Neural cell (in vitro differentiated cells): Measurements from ENCODE around the gene HOXA10. TPM values are rescaled to one million over a fixed set of nuclear protein-coding genes. Genes with fewer than 3 reads are reported as not detected.

Source experiments
- H2AFZ ChIP-seq: fragments of 200-600, 300-800 bp; sonication (generic), shearing (Covaris generic); 2 replicates; pipeline ENCODE4 v1.6.0; 2014; ENCODE audit warnings: low read depth, mild to moderate bottlenecking, antibody characterized with exemption, low read length, moderate library complexity
- H3F3A ChIP-seq: fragments of 200-600 bp; shearing (Covaris generic); 2 replicates; pipeline ENCODE4 v1.6.1; 2016; ENCODE audit warnings: mild to moderate bottlenecking, moderate library complexity, mixed read lengths, antibody characterized with exemption, low read length; ENCODE audit not compliant: insufficient read depth, poor library complexity, severe bottlenecking
- H3K27ac ChIP-seq: fragments of 200-600, 300-800 bp; sonication (generic), shearing (Covaris generic); 2 replicates; pipeline ENCODE4 v1.5.1; 2014; ENCODE audit warnings: mild to moderate bottlenecking, low read length, moderate library complexity
- H3K27me3 ChIP-seq: fragments of 300-800, 200-600 bp; sonication (generic), shearing (Covaris generic); 2 replicates; pipeline ENCODE4 v1.6.0; 2014; ENCODE audit warnings: mild to moderate bottlenecking, low read depth, low read length, moderate library complexity; ENCODE audit not compliant: insufficient read depth
- H3K36me3 ChIP-seq: fragments of 300-800, 200-600 bp; sonication (generic), shearing (Covaris generic); 2 replicates; pipeline ENCODE4 v1.5.1; 2014; ENCODE audit warnings: mild to moderate bottlenecking, antibody characterized with exemption, low read length, moderate library complexity; ENCODE audit not compliant: insufficient read depth
- H3K4me2 ChIP-seq: fragments of 300-800, 200-600 bp; sonication (generic), shearing (Covaris generic); 2 replicates; pipeline ENCODE4 v1.6.0; 2014; ENCODE audit warnings: mild to moderate bottlenecking, low read length
- H3K4me3 ChIP-seq: fragments of 300-800, 200-600 bp; sonication (generic), shearing (Covaris generic); 2 replicates; pipeline ENCODE4 v1.5.1; 2014; ENCODE audit warnings: mild to moderate bottlenecking, low read length, moderate library complexity
- H3K79me2 ChIP-seq: fragments of 200-600 bp; shearing (Covaris generic); replicated peaks from 2 replicates; pipeline ENCODE4 v1.6.0; 2014; ENCODE audit warnings: mild to moderate bottlenecking, low read length, moderate library complexity; ENCODE audit not compliant: insufficient read depth
- H3K9ac ChIP-seq: fragments of 300-800, 200-600 bp; sonication (generic), shearing (Covaris generic); 2 replicates; pipeline ENCODE4 v1.6.1; 2016; ENCODE audit warnings: mild to moderate bottlenecking, low read length, mixed read lengths
- H3K9me2 ChIP-seq: fragments of 200-600 bp; shearing (Covaris generic); 2 replicates; pipeline ENCODE4 v1.6.1; 2016; ENCODE audit warnings: mild to moderate bottlenecking, low read length, mixed read lengths; ENCODE audit not compliant: insufficient read depth
- H3K9me3 ChIP-seq: fragments of 200-600, 300-800 bp; sonication (generic), shearing (Covaris generic); 2 replicates; pipeline ENCODE4 v1.6.1; 2016; ENCODE audit warnings: mild to moderate bottlenecking, mixed run types, low read length, moderate library complexity, mixed read lengths
- H4K20me1 ChIP-seq: fragments of 200-600 bp; shearing (Covaris generic); 2 replicates; pipeline ENCODE4 v1.6.1; 2016; ENCODE audit warnings: mild to moderate bottlenecking, mixed run types; ENCODE audit not compliant: insufficient read depth
- EP300 ChIP-seq: fragments of 450-650 bp; conservative IDR thresholded peaks from 2 replicates; pipeline ENCODE4 v1.6.1; 2014; ENCODE audit warnings: antibody characterized with exemption, mild to moderate bottlenecking, moderate library complexity; ENCODE audit not compliant: poor library complexity, severe bottlenecking
- EZH2 ChIP-seq: fragments of 200-600, 300-800 bp; shearing (Covaris generic), sonication (generic); IDR thresholded peaks from 2 replicates; pipeline ENCODE4 v1.6.1; 2014; ENCODE audit warnings: antibody characterized with exemption, low read length, borderline replicate concordance, mild to moderate bottlenecking; ENCODE audit not compliant: insufficient read depth, poor library complexity, severe bottlenecking
- MXI1 ChIP-seq: fragments of 450-650 bp; conservative IDR thresholded peaks from 2 replicates; pipeline ENCODE4 v1.6.1; 2014; ENCODE audit warnings: antibody characterized with exemption, mild to moderate bottlenecking; ENCODE audit not compliant: poor library complexity, severe bottlenecking
- POLR2AphosphoS5 ChIP-seq: IDR thresholded peaks from 2 replicates; pipeline ENCODE4 v1.6.1; 2012
- RAD21 ChIP-seq: fragments of 450-650 bp; conservative IDR thresholded peaks from 2 replicates; pipeline ENCODE4 v1.6.1; 2014; ENCODE audit warnings: antibody characterized with exemption, mild to moderate bottlenecking, moderate library complexity
- REST ChIP-seq: IDR thresholded peaks from 2 replicates; pipeline ENCODE4 v1.6.1; 2012; ENCODE audit warnings: borderline replicate concordance
- SMC3 ChIP-seq: fragments of 450-650 bp; conservative IDR thresholded peaks from 2 replicates; pipeline ENCODE4 v1.6.1; 2014; ENCODE audit warnings: antibody characterized with exemption, mild to moderate bottlenecking, moderate library complexity; ENCODE audit not compliant: poor library complexity
- TAF1 ChIP-seq: IDR thresholded peaks from 2 replicates; pipeline ENCODE4 v1.6.1; 2012; ENCODE audit warnings: low read depth
- polyA plus RNA-seq: library from polyadenylated mRNA; depleted of rRNA; stranded (reverse); fragments of >200 nt; gene quantifications from 2 replicates; pipeline ENCODE4 v1.2.3, GENCODE V29; 2014
- TF ChIP-seq, protein P1 (sequence below): fragments of 450-650 bp; IDR thresholded peaks from 2 replicates; pipeline ENCODE4 v1.5.1; 2014; ENCODE audit warnings: antibody characterized with exemption, mild to moderate bottlenecking, moderate library complexity; ENCODE audit not compliant: poor library complexity, severe bottlenecking

The HOXA10 gene
- polyA plus RNA-seq, 1 donor from 2014 or later = not detected

GRCh38 chr7:27198871-27199801 is 25.0 kb upstream of the HOXA10 start:
- H3K79me2 ChIP-seq = no peaks in the 10 kb centered on the region
- no peak overlapping the region for H3K4me2 ChIP-seq
- H3K9me3 ChIP-seq = no peaks in the 10 kb centered on the region
- no peaks in the 10 kb centered on the region for H3K36me3 ChIP-seq
- no peak overlapping the region for H3K27ac ChIP-seq
- H3K4me3 ChIP-seq = peak overlapping the region; percentile 32
- no peak overlapping the region for H2AFZ ChIP-seq
- no peaks in the 10 kb centered on the region for H4K20me1 ChIP-seq
- H3F3A ChIP-seq = no peaks in the 10 kb centered on the region
- H3K9ac ChIP-seq = no peak overlapping the region
- TF ChIP-seq EZH2 = peak; percentile 96
- no peak for TF ChIP-seq MXI1
- no peaks in the 10 kb centered on the region for H3K9me2 ChIP-seq
- peaks cover 93% of the 10 kb centered on the region for H3K27me3 ChIP-seq

DNA sequence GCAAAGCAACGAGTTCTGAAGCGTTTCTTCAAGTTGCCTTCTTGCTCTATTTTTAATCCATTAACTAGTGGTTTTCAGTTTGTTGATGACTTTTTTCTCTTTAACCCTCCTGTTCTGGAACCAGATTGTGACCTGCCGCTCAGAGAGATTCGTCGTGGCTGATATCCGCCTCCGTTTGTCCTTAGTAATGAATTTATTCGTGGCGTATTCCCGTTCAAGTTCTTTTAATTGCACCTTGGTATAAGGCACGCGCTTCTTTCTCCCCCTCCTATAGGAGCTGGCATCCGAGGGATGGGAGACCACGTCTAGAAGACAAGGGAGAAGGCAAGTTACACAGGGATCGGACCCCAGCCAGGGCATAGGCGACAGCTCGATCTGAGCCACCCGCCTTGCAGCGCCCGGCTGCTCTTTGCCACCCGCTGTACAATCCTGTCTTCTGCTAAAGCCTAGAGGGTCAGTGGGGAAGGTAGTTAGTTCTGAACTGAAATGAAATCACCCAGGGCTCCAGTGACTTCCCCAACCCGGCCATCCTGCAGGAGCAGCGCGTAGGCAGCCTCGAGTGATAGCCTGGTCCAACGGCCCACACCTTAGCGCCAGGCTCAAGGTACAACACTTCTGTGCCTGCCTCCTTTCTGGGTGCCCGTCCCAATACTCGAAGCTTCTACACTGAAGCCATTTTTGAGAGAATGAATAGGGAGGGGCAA is 24.2 kb upstream of the HOXA10 start:
- Histone ChIP-seq H3K9me2 (no peaks in the 10 kb centered on the region), H3K79me2 (no peaks in the 10 kb centered on the region), H3K9ac (no peak overlapping the region), H3F3A (no peaks in the 10 kb centered on the region), H3K9me3 (no peaks in the 10 kb centered on the region), H3K27ac (no peak overlapping the region), H3K4me2 (no peak overlapping the region), H4K20me1 (no peaks in the 10 kb centered on the region), H3K36me3 (no peaks in the 10 kb centered on the region), H3K4me3 (no peak overlapping the region), H2AFZ (no peak overlapping the region), H3K27me3 (peaks cover 93% of the 10 kb centered on the region)
- no peak for TF ChIP-seq TAF1
- TF ChIP-seq, protein P1, sequence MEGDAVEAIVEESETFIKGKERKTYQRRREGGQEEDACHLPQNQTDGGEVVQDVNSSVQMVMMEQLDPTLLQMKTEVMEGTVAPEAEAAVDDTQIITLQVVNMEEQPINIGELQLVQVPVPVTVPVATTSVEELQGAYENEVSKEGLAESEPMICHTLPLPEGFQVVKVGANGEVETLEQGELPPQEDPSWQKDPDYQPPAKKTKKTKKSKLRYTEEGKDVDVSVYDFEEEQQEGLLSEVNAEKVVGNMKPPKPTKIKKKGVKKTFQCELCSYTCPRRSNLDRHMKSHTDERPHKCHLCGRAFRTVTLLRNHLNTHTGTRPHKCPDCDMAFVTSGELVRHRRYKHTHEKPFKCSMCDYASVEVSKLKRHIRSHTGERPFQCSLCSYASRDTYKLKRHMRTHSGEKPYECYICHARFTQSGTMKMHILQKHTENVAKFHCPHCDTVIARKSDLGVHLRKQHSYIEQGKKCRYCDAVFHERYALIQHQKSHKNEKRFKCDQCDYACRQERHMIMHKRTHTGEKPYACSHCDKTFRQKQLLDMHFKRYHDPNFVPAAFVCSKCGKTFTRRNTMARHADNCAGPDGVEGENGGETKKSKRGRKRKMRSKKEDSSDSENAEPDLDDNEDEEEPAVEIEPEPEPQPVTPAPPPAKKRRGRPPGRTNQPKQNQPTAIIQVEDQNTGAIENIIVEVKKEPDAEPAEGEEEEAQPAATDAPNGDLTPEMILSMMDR = no peak
- no peak for TF ChIP-seq EZH2
- no peak for TF ChIP-seq REST
- TF ChIP-seq MXI1 = no peak
- no peak for TF ChIP-seq EP300
- TF ChIP-seq POLR2AphosphoS5 = no peak
- no peak for TF ChIP-seq SMC3
- no peak for TF ChIP-seq RAD21
